GM12878 (cell line): ENCODE results near the gene FBXL2. TPM values are rescaled to one million over a fixed set of nuclear protein-coding genes. Genes with fewer than 3 reads are reported as not detected.

Source experiments
- MTA3 ChIP-seq: IDR thresholded peaks from 2 replicates; pipeline ENCODE4 v1.6.1; 2012; ENCODE audit warnings: low read length, inconsistent platforms, borderline replicate concordance
- MYC ChIP-seq: IDR thresholded peaks from 2 replicates; pipeline ENCODE4 v1.6.1; 2011; ENCODE audit warnings: mild to moderate bottlenecking, low read length, moderate library complexity, inconsistent platforms; ENCODE audit not compliant: insufficient read depth, insufficient replicate concordance, insufficient read length, severe bottlenecking
- SREBF2 ChIP-seq: IDR thresholded peaks from 2 replicates; pipeline ENCODE4 v1.6.1; 2012; ENCODE audit warnings: mild to moderate bottlenecking, low read length
- SRF ChIP-seq, 2 experiments: IDR thresholded peaks; 2 replicates each; pipeline ENCODE4 v1.6.1; 2011; ENCODE audit warnings: low read depth in 2 of 2, low read length in 2 of 2, mild to moderate bottlenecking in 1 of 2, moderate library complexity in 1 of 2
- TAF1 ChIP-seq: IDR thresholded peaks from 2 replicates; pipeline ENCODE4 v1.6.1; 2011; ENCODE audit warnings: mild to moderate bottlenecking, low read depth, low read length, borderline replicate concordance
- ZBED1 ChIP-seq: IDR thresholded peaks from 2 replicates; pipeline ENCODE4 v1.6.1; 2016; ENCODE audit warnings: borderline replicate concordance
- polyA plus RNA-seq, 11 experiments: library from polyadenylated mRNA; depleted of rRNA in 4 of 11; unstranded in 6 of 11; stranded (reverse) in 5 of 11; fragments of >200 nt; fragmentation: Nextera tagmentation in 4 of 11; fragmentation: Illumina TruSeq in 1 of 11; extraction: Ambion mirVana in 4 of 11; extraction: Trizol in 1 of 11; gene quantifications; 1 replicate in 1 of 11; 2 replicates in 10 of 11; pipeline versions ENCODE4 v1.2.1 to v1.2.3, GENCODE V29; 2011 to 2016; ENCODE audit warnings: inconsistent platforms in 2 of 11, missing spikeins in 2 of 11, low read depth in 1 of 11
- total RNA-seq, 4 experiments: library from RNA; depleted of rRNA in 3 of 4; stranded (reverse); fragments of >200 nt in 3 of 4; fragmentation: Illumina TruSeq in 1 of 4; extraction: Trizol in 1 of 4; gene quantifications; 2 replicates each; pipeline versions ENCODE4 v1.2.1 to v1.2.3, GENCODE V29; 2013 to 2021
- TF ChIP-seq, protein P1 (sequence below), 3 experiments: IDR thresholded peaks in 2 of 3; conservative IDR thresholded peaks in 1 of 3; 2 replicates each; pipeline ENCODE4 v1.5.1; 2011; ENCODE audit warnings: low read depth in 3 of 3, low read length in 3 of 3, mild to moderate bottlenecking in 3 of 3, control low read depth in 2 of 3, moderate library complexity in 2 of 3, inconsistent platforms in 1 of 3, mixed read lengths in 1 of 3; ENCODE audit not compliant: control insufficient read depth in 2 of 3, insufficient read depth in 1 of 3; ENCODE audit errors: extremely low read depth in 1 of 3
- TF ChIP-seq, protein P2 (sequence below): fragments of 450-650 bp; IDR thresholded peaks from 2 replicates; pipeline ENCODE4 v1.6.1; 2018; ENCODE audit warnings: mild to moderate bottlenecking, low read depth, moderate library complexity; ENCODE audit not compliant: partially characterized antibody

The FBXL2 gene
- total and polyA plus RNA-seq, 10 of the 15 experiments (the other 5 are each of a cell fraction or from before 2014, with no cell fraction given), result 0.04 to 0.72 (median 0.15) TPM; not detected in 1

DNA sequence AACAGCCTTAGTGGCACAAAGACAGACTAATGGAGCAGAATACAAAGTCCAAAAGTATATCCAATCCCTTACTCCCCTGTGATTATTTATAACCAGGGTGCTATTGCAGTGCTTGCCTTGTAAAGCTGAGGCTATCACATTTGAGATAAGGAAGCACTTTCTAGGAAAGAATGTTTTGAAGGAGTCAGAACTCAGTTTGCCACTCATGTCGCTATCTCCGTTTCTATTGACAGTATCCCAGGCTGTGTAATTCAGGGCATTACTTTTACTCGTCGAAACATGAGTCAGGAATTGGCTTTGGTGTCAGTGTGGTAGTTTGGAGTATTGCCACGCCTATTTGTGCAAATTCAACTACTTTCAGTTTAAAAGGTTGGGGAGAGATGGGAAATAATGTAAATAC, 78.4 kb downstream of the FBXL2 start (continued):
- TF ChIP-seq, protein P1, sequence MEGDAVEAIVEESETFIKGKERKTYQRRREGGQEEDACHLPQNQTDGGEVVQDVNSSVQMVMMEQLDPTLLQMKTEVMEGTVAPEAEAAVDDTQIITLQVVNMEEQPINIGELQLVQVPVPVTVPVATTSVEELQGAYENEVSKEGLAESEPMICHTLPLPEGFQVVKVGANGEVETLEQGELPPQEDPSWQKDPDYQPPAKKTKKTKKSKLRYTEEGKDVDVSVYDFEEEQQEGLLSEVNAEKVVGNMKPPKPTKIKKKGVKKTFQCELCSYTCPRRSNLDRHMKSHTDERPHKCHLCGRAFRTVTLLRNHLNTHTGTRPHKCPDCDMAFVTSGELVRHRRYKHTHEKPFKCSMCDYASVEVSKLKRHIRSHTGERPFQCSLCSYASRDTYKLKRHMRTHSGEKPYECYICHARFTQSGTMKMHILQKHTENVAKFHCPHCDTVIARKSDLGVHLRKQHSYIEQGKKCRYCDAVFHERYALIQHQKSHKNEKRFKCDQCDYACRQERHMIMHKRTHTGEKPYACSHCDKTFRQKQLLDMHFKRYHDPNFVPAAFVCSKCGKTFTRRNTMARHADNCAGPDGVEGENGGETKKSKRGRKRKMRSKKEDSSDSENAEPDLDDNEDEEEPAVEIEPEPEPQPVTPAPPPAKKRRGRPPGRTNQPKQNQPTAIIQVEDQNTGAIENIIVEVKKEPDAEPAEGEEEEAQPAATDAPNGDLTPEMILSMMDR (IDR thresholded peaks at IDR 0.05 in 2 of 3, conservative IDR thresholded peaks at IDR 0.05 in 1 of 3; ENCODE audit: control insufficient read depth in 2 of 3, extremely low read depth in 1 of 3, insufficient read depth in 1 of 3, low read depth in 3 of 3, low read length in 3 of 3), result no peak
- TF ChIP-seq TAF1, result no peak
- TF ChIP-seq, protein P2, sequence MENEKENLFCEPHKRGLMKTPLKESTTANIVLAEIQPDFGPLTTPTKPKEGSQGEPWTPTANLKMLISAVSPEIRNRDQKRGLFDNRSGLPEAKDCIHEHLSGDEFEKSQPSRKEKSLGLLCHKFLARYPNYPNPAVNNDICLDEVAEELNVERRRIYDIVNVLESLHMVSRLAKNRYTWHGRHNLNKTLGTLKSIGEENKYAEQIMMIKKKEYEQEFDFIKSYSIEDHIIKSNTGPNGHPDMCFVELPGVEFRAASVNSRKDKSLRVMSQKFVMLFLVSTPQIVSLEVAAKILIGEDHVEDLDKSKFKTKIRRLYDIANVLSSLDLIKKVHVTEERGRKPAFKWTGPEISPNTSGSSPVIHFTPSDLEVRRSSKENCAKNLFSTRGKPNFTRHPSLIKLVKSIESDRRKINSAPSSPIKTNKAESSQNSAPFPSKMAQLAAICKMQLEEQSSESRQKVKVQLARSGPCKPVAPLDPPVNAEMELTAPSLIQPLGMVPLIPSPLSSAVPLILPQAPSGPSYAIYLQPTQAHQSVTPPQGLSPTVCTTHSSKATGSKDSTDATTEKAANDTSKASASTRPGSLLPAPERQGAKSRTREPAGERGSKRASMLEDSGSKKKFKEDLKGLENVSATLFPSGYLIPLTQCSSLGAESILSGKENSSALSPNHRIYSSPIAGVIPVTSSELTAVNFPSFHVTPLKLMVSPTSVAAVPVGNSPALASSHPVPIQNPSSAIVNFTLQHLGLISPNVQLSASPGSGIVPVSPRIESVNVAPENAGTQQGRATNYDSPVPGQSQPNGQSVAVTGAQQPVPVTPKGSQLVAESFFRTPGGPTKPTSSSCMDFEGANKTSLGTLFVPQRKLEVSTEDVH, result no peak
- no peak for TF ChIP-seq MYC
- TF ChIP-seq SRF (IDR thresholded peaks at IDR 0.05; ENCODE audit: low read depth in 2 of 2, low read length in 2 of 2), result no peak
- no peak for TF ChIP-seq ZBED1
- no peak for TF ChIP-seq MTA3
- no peak for TF ChIP-seq SREBF2
- TF ChIP-seq, all 136 proteins: peak for 0
